Gastrocnemius medialis (tissue), 4 donors: Measurements from ENCODE around the gene GALNT5. TPM values are rescaled to one million over a fixed set of nuclear protein-coding genes. Genes with fewer than 3 reads are reported as not detected.

ENCODE experiments used
- ATAC-seq, 2 donors: fragments of 150-250 bp; one replicate each; pipeline ENCODE4 v1.9.1; 2016
- DNase-seq, 2 donors: peaks; one replicate each; pipeline ENCODE4 v3.0.0-alpha.2; 2019
- H3K27ac ChIP-seq, 4 donors: fragments of 200-600 bp; sonication (generic); 1 replicate in 1 of 4; 2 replicates in 3 of 4; pipeline ENCODE4 v1.5.1; 2016 to 2018; ENCODE audit warnings: mild to moderate bottlenecking in 2 of 4, moderate library complexity in 1 of 4
- H3K27me3 ChIP-seq, 3 donors: fragments of 200-600 bp; sonication (generic) in 2 of 3; 1 replicate in 1 of 3; 2 replicates in 2 of 3; pipeline versions ENCODE4 v1.5.1 to v1.6.0; 2016 to 2019; ENCODE audit warnings: mild to moderate bottlenecking in 1 of 3, moderate library complexity in 1 of 3
- H3K36me3 ChIP-seq, 2 donors: fragments of 200-600 bp; sonication (generic) in 1 of 2; one replicate each; pipeline ENCODE4 v1.5.1; 2017 to 2018
- H3K4me1 ChIP-seq, 2 donors: fragments of 200-600 bp; sonication (generic) in 1 of 2; one replicate each; pipeline ENCODE4 v1.5.1; 2016 to 2017; ENCODE audit warnings: mild to moderate bottlenecking in 2 of 2
- H3K4me3 ChIP-seq, 4 donors: fragments of 200-600 bp; sonication (generic) in 3 of 4; 1 replicate in 1 of 4; 2 replicates in 3 of 4; pipeline ENCODE4 v1.5.1; 2016 to 2019; ENCODE audit warnings: mild to moderate bottlenecking in 2 of 4
- H3K9me3 ChIP-seq, 3 donors: fragments of 200-600 bp; sonication (generic) in 2 of 3; 1 replicate in 1 of 3; 2 replicates in 2 of 3; pipeline ENCODE4 v1.5.1; 2016 to 2019
- CTCF ChIP-seq, 5 experiments: fragments of 450-650 bp in 3 of 5; fragments of 200-600 bp in 2 of 5; sonication (generic) in 2 of 5; IDR thresholded peaks in 4 of 5; conservative IDR thresholded peaks in 1 of 5; 1 replicate in 4 of 5; 2 replicates in 1 of 5; pipeline ENCODE4 v1.5.1; 2016 to 2019; ENCODE audit warnings: antibody characterized with exemption in 5 of 5, mild to moderate bottlenecking in 3 of 5, moderate library complexity in 3 of 5
- POLR2A ChIP-seq, 2 donors: fragments of 450-650 bp; IDR thresholded peaks; one replicate each; pipeline ENCODE4 v1.6.1; 2017; ENCODE audit warnings: antibody characterized with exemption in 2 of 2, mild to moderate bottlenecking in 2 of 2, moderate library complexity in 2 of 2
- in situ Hi-C, 4 donors: fragments of 200-750 bp; cut with MboI; loops; one replicate each; pipeline versions ENCODE4 v1.15.0 to v1.8.0; 2017; ENCODE audit warnings: low sequenced_read_pairs in 4 of 4
- intact Hi-C: fragments of 100-400 bp; cut with DNase I; formaldehyde crosslinking; loops from one replicate; pipeline ENCODE4 v1.15.1; 2023; ENCODE audit warnings: low total_unique reads
- total RNA-seq, 4 donors: library from RNA; depleted of rRNA; stranded (reverse); fragments of >200 nt; gene quantifications; one replicate each; pipeline versions ENCODE4 v1.1.0 to v1.2.3, GENCODE V29; 2016

GALNT5 gene
- total RNA-seq, 4 donors from 2014 or later = 0.07 TPM; not detected in 3

GRCh38 chr2:157324331-157324843 lies 66.9 kb downstream of the GALNT5 start:
- Histone ChIP-seq H3K27ac (no peak overlapping the region), H3K4me3 (no peak overlapping the region), H3K27me3 (no peaks in the 10 kb centered on the region), H3K36me3 (no peaks in the 10 kb centered on the region), H3K4me1 (no peaks in the 10 kb centered on the region), H3K9me3 (no peaks in the 10 kb centered on the region)
- intact Hi-C loops (no loop called here), in situ Hi-C loops (loop anchor here in 1 of 4 donors (25.0 kb wide), 1 partner anchor 688 kb away; no protein-coding TSS in a partner anchor)
- DNase-seq = no peak
- ATAC-seq = no peak
- TF ChIP-seq CTCF (IDR thresholded peaks at IDR 0.05 in 4 of 5, conservative IDR thresholded peaks at IDR 0.05 in 1 of 5) (no peak), POLR2A (IDR thresholded peaks at IDR 0.05) (no peak)

- Histone ChIP-seq H3K9me3 (no peaks in the 10 kb centered on the region), H3K4me1 (no peaks in the 10 kb centered on the region), H3K27me3 (no peaks in the 10 kb centered on the region), H3K27ac (no peak within 1 kb of the TSS), H3K36me3 (no peaks in the 10 kb centered on the region), H3K4me3 (no peak within 1 kb of the TSS)
- ATAC-seq (no peak), DNase-seq (no peak)
- intact Hi-C loops = no loop called here
- TF ChIP-seq CTCF (IDR thresholded peaks at IDR 0.05 in 4 of 5, conservative IDR thresholded peaks at IDR 0.05 in 1 of 5) = no peak
- no peak for TF ChIP-seq POLR2A (IDR thresholded peaks at IDR 0.05)
- in situ Hi-C loops = loop anchor here in 2 of 4 donors (25.0 kb wide), 1 partner anchor 687 kb away; no protein-coding TSS in a partner anchor
These were observed 68.3 kb downstream of the GALNT5 start, which contains the start of gene ERMN for GRCh38 chr2:157325786-157326185. Gene ERMN (minus strand): TSS chr2:157325824. CDS start chr2:157325642, 182 bp downstream.

- intact Hi-C loops (no loop called here), in situ Hi-C loops (loop anchor here in 2 of 4 donors (25.0 kb wide), 1 partner anchor 686 kb away; no protein-coding TSS in a partner anchor)
- H3K36me3 ChIP-seq = no peaks in the 10 kb centered on the region
- H3K4me3 ChIP-seq = no peak overlapping the region
- no peaks in the 10 kb centered on the region for H3K27me3 ChIP-seq
- no peak for TF ChIP-seq CTCF (IDR thresholded peaks at IDR 0.05 in 4 of 5, conservative IDR thresholded peaks at IDR 0.05 in 1 of 5)
- TF ChIP-seq POLR2A (IDR thresholded peaks at IDR 0.05) = no peak
- H3K4me1 ChIP-seq = no peaks in the 10 kb centered on the region
- H3K9me3 ChIP-seq = no peaks in the 10 kb centered on the region
- ATAC-seq (no peak), DNase-seq (no peak)
- H3K27ac ChIP-seq = no peak overlapping the region
These were observed 69.2 kb downstream of the GALNT5 start for GRCh38 chr2:157326698-157327097.

GRCh38 chr2:157327200-157327599 lies 69.7 kb downstream of the GALNT5 start:
- Histone ChIP-seq H3K4me3 (no peak overlapping the region), H3K27me3 (no peaks in the 10 kb centered on the region), H3K9me3 (no peaks in the 10 kb centered on the region), H3K36me3 (no peaks in the 10 kb centered on the region), H3K27ac (no peak overlapping the region), H3K4me1 (no peaks in the 10 kb centered on the region)
- no peak for DNase-seq
- in situ Hi-C loops = loop anchor here in 2 of 4 donors (25.0 kb wide), 1 partner anchor 685 kb away; no protein-coding TSS in a partner anchor
- TF ChIP-seq POLR2A (IDR thresholded peaks at IDR 0.05) = no peak
- no peak for TF ChIP-seq CTCF (IDR thresholded peaks at IDR 0.05 in 4 of 5, conservative IDR thresholded peaks at IDR 0.05 in 1 of 5)
- intact Hi-C loops = no loop called here
- ATAC-seq = no peak
